C1 segment of cervical spinal cord (tissue), 14 donors: Measurements from ENCODE around the gene RASSF4.
A peak's percentile ranks its signal among the peaks of the same experiment; 100 is the strongest.

Source experiments
- DNase-seq, 14 donors: peaks; one replicate each; lab custom pipeline; 2025; lab: John Stamatoyannopoulos, UW

RASSF4 gene

GRCh38 chr10:44962870-44963738 is 3.5 kb downstream of the RASSF4 start:
- peak in 2 of 14 donors; percentile 52 to 63 for DNase-seq

GRCh38 chr10:44963772-44964633 is 4.4 kb downstream of the RASSF4 start:
- peak; percentile 38 to 99 (median 92) for DNase-seq

- no peak for DNase-seq
Measured at GRCh38 chr10:44965104-44965503, 5.5 kb downstream of the RASSF4 start.

DNA sequence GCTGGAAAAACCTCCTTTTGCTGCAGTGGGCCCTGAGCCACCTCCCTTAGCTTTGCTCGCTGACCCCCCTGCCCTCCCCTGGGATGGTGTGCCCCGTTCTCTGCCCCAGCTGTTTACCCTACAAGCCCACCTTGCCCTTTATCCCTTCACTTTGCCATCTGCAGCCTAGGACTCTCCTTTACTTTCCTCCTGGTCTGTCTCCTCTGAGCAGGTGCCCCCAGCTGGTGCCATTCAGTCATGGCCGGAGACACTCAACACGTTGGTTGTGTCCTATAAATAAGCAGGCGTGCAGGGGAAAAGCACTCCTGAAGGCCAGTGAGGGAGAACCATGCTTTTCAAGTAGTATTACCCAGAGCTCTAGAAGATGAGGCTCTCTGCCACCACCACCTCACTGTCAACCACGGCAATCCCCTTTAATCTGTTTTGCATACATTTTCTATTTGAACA is 6.1 kb downstream of the RASSF4 start:
- DNase-seq = peak in 2 of 14 donors; percentile 20 to 30

GRCh38 chr10:44966129-44966815 is 6.7 kb downstream of the RASSF4 start:
- no peak for DNase-seq

- no peak for DNase-seq
Measured at GRCh38 chr10:44966816-44967509, 7.4 kb downstream of the RASSF4 start.

GRCh38 chr10:44967616-44968015 is 8.0 kb downstream of the RASSF4 start:
- no peak for DNase-seq

DNA sequence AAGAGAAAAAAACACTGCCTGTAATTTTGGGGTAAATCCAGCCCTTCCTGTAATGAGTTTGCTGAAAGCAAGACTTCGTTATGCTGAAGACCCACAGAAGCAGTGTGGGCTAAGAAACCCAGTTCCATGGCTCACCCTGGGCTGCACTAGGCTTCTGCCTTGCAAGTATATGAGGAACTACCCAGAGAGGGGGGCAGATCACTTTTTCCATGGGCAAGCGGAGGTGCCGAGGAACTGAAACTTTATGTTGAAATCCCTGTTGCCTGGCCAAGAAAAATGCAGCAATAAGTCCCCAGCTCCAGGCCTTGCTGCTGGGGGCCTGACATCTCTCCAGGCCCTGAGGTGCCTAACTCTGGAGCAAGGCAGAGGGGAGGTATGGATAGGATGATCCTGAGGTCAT is 8.5 kb downstream of the RASSF4 start:
- peak in 3 of 14 donors; percentile 52 to 62 (median 61) for DNase-seq

DNA sequence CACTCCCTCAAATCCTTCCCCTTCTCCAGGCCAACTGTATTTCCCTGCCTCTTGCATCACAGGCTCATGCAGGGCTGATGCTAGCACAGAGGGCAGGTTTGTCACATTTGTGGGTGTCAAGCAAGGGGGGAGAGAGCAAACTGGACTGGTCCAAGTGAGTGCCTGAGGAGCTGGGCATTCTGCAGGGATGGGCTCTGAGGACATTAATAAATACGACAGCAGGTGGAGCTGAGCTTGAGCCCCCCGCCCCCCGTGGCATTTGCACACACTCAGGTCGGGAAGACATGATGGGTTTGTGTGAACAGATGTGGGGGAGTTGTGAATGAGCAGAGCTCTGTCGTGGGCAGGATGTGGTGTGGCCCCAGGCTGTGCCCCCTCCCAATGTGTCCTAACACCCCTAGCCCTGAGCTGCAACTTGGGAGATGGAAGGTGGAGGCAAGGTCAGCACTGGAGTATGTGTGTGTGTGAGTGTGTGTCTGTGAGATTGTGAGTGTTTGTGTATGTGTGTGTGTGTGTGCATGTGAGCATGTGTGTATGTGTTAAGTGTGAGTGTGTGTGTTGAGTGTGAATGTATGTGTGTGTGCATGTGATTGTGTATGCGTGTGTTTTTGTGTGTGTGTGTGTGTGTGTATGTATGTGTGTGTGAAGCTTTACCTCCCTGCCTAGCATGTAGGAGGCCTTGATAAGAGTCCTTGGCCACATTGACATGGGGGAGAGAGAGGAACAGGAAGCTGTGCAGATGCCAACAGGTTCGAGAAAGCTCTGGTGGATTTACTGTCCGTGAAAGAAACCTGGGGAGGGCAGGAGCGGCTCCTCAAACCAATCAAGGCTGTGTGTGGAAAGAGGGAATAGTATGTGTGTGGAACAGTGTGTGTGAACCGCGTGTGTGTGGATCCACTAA is 9.1 kb downstream of the RASSF4 start:
- no peak for DNase-seq

DNA sequence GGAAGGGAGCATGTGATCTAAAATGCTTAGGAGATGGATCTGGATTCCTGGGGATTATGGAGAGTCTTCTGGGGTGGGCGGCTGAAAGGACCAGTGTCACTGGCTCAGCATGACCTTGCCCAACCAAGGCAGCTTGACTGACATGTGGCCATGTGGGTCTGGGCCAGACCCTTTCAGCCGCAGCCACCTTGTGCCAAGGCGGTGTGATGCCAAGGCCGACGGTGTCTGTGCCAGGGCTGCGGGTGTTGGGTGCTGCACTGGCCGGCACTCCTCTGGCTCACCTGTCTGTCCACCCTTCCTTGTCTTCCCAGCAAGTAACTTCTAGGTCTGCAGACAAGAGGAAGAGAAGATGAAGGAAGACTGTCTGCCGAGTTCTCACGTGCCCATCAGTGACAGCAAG is 10.3 kb downstream of the RASSF4 start:
- DNase-seq = peak in 3 of 14 donors; percentile 36 to 44 (median 37)

- DNase-seq = no peak
Measured at GRCh38 chr10:44970812-44971395, 11.3 kb downstream of the RASSF4 start.

DNA sequence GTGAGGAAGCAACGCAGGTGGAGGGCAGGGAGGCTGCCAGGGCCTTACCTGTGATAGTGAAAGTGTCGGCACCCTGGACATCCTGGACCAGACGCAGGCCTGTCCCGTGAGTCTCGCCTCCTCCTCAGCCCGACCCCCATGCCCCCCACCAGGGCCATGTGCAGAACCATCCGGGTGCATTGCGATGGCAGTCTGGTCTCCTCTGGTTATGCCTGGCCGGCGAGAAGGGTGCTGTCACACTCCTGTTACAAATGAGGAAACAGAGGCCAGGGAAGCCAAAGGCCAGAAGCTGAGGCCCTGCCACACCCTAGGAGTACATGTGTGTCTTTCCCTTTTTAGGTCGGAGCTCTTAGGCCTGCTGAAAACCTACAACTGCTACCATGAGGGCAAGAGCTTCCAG is 11.8 kb downstream of the RASSF4 start:
- DNase-seq = no peak

GRCh38 chr10:44971935-44972757 is 12.5 kb downstream of the RASSF4 start:
- no peak for DNase-seq

DNA sequence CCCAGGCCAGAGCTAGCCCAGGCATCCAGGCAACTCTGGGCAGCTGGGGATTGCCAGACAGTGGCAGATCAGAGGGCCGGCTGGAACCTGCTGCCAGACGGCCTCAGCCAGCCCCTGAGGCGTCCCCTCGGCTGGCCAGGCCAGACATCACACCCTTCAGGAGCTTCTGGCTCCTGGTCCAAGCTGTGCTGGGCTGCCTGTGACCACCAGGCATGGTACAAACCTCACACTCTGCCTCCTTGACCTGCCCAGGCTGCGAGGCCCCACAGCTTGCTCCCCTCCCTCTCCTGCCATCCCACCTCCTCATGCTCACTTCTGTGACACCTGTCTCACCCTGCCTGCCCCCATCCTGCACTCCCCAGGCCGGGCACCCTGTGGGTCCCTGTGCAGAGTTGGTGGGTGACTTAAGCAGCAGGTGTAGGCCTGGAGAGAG is 13.3 kb downstream of the RASSF4 start:
- DNase-seq = no peak

- DNase-seq = no peak
Measured at GRCh38 chr10:44973323-44974081, 13.9 kb downstream of the RASSF4 start.

DNA sequence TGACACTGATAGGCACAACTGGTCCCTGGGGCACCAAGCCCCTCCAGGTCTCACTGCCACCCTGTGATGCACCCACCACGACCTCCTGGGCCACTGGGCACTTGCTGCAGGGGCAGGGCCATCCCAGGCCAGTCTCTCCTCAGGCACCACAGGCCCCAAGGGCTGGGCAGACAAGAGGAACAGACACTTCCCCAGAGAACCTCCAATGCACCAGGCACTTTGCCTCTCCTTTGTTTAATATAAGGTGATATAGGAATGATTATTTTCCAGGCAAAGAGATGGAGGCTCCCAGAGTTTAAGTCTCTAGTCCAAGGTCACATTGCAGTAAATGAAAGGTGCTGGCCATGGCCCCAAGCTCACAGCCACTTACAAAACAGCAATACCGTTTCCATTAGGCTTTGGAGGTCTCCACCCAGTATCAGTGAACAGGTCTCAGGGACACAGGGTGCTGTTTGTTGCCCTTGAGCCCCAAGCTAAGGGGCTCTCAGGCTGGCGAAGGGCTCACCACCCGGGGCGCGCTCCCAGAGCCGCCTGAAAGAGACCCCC is 14.6 kb downstream of the RASSF4 start:
- DNase-seq = peak in 1 of 14 donors; percentile 16

DNA sequence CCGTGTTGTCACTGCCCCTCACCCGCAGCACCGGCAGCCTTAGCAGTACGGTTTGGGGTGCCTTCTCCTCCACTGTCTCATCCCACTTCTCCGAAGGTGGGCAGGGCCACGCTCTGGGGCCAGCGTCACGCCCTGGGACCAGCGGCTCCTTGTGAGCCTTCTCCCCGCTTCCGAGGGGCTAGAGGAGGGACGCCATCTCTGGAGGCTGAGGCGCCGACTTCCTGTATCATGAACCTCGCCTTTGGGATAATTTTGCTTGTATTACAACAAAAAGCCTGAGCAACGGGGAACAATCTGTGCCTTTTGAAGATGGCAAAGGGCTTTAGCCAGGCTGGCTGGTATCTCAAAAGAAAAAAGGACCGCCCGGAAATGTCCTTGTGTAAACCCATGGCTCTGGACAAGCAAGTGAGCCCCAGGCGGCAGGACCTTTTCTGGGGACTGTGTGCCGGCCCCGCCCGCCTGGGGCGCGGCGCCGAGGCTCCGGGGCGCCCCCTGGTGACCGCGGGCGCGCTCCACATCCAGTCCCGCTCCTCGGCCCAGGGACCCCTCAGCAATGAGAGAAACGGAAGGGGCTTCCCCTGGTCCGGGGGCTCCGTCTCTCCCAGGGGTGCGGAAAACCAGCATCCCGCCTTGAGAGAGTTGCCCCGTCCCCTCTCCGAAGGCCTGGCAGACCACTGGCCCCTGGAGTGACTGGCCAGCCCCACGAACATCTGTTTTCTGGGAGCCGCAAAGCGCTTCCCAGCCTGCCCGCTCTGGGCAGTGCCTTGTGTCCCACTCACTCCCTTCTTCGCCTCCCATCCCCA is 15.2 kb downstream of the RASSF4 start:
- DNase-seq = peak in 12 of 14 donors; percentile 39 to 84 (median 62)
